Skeletal muscle cell (primary cell): ENCODE results near the gene KCNA1.
A peak's percentile ranks its signal among the peaks of the same experiment; 100 is the strongest.

ENCODE experiments used
- DNase-seq: peaks from one replicate; pipeline ENCODE4 v3.0.0-alpha.2; 2010; ENCODE audit warnings: low read depth
- H3K4me3 ChIP-seq: 2 replicates; pipeline ENCODE4 v1.5.1; 2011; ENCODE audit warnings: low read depth, mild to moderate bottlenecking, control low read depth, low read length, moderate library complexity

KCNA1 gene

GRCh38 chr12:4909410-4909733, 333 bp upstream of the KCNA1 start:
- no peak for DNase-seq
- H3K4me3 ChIP-seq = peak overlapping the region; percentile 42

GRCh38 chr12:4910502-4911315, 1.0 kb downstream of the KCNA1 start:
- no peak for DNase-seq
- H3K4me3 ChIP-seq = peak overlapping the region; percentile 42

GRCh38 chr12:4911316-4911994, 1.8 kb downstream of the KCNA1 start:
- H3K4me3 ChIP-seq = no peak overlapping the region
- no peak for DNase-seq

- no peak overlapping the region for H3K4me3 ChIP-seq
- DNase-seq = no peak
These were observed 5.0 kb downstream of the KCNA1 start for GRCh38 chr12:4914720-4915119.

GRCh38 chr12:4915752-4916151, 6.0 kb downstream of the KCNA1 start:
- DNase-seq = no peak
- no peak overlapping the region for H3K4me3 ChIP-seq

GRCh38 chr12:4918950-4919660, 9.4 kb downstream of the KCNA1 start:
- DNase-seq = no peak
- H3K4me3 ChIP-seq = no peak overlapping the region

- H3K4me3 ChIP-seq = no peak overlapping the region
- DNase-seq = no peak
These were observed 22.9 kb downstream of the KCNA1 start for GRCh38 chr12:4932576-4932975.

- no peak for DNase-seq
- H3K4me3 ChIP-seq = no peak overlapping the region
These were observed 23.7 kb downstream of the KCNA1 start for GRCh38 chr12:4933411-4933810.

- DNase-seq = no peak
- no peak overlapping the region for H3K4me3 ChIP-seq
These were observed 24.8 kb downstream of the KCNA1 start for GRCh38 chr12:4934407-4935035.

- no peak for DNase-seq
- H3K4me3 ChIP-seq = no peak overlapping the region
These were observed 29.2 kb downstream of the KCNA1 start for GRCh38 chr12:4938900-4939299.

GRCh38 chr12:4939418-4940023, 29.8 kb downstream of the KCNA1 start:
- no peak overlapping the region for H3K4me3 ChIP-seq
- no peak for DNase-seq

- DNase-seq = no peak
- no peak overlapping the region for H3K4me3 ChIP-seq
These were observed 33.6 kb downstream of the KCNA1 start for GRCh38 chr12:4943067-4943937.

GRCh38 chr12:4943938-4944284, 34.2 kb downstream of the KCNA1 start:
- no peak overlapping the region for H3K4me3 ChIP-seq

GRCh38 chr12:4947253-4947652, 37.5 kb downstream of the KCNA1 start:
- no peak overlapping the region for H3K4me3 ChIP-seq
- DNase-seq = no peak

More at GRCh38 chr12:4943938-4944284, 34.2 kb downstream of the KCNA1 start:
- DNase-seq = no peak

- DNase-seq = no peak
- H3K4me3 ChIP-seq = no peak overlapping the region
These were observed 41.4 kb downstream of the KCNA1 start for GRCh38 chr12:4951083-4951482.

GRCh38 chr12:4951601-4952000, 41.9 kb downstream of the KCNA1 start:
- H3K4me3 ChIP-seq = no peak overlapping the region
- no peak for DNase-seq

GRCh38 chr12:4954621-4955354, 45.1 kb downstream of the KCNA1 start:
- no peak for DNase-seq

GRCh38 chr12:4956054-4956453, 46.3 kb downstream of the KCNA1 start:
- DNase-seq = no peak
- H3K4me3 ChIP-seq = no peak overlapping the region

More at GRCh38 chr12:4954621-4955354, 45.1 kb downstream of the KCNA1 start:
- no peak overlapping the region for H3K4me3 ChIP-seq
